SU-DHL-6 (cell line): Measurements from ENCODE around the gene NOTCH4.

Source experiments
- CTCF ChIP-seq: fragments of 200-600 bp; sonication (generic); IDR thresholded peaks from one replicate; pipeline ENCODE4 v1.5.1; 2017; ENCODE audit warnings: antibody characterized with exemption, mild to moderate bottlenecking, low read length, moderate library complexity; ENCODE audit not compliant: insufficient read depth, poor library complexity, severe bottlenecking
- EZH2phosphoT487 ChIP-seq: fragments of 200-600 bp; sonication (generic), shearing (Covaris generic); conservative IDR thresholded peaks from 2 replicates; pipeline ENCODE4 v1.6.1; 2018; ENCODE audit warnings: mild to moderate bottlenecking, antibody characterized with exemption, low read length, moderate library complexity, mixed read lengths

GRCh38 chr6:32220021-32220420, 3.8 kb downstream of the NOTCH4 start:
- no peak for TF ChIP-seq CTCF
- TF ChIP-seq EZH2phosphoT487, result no peak
